Lower leg skin (tissue), 4 donors: ENCODE measurements around the gene TNRC6A. TPM values are rescaled to one million over a fixed set of nuclear protein-coding genes. Genes with fewer than 3 reads are reported as not detected.
"Not testable (repeated sequence)": the region's sequence is repeated elsewhere in the genome, so short reads cannot be mapped to it uniquely, and the experiment has no call there.

Source experiments
- DNase-seq, 2 donors: peaks; one replicate each; pipeline ENCODE4 v3.0.0-alpha.2; 2019; ENCODE audit warnings: low spot score in 2 of 2
- H3K4me3 ChIP-seq: fragments of 200-600 bp; sonication (generic); 2 replicates; pipeline ENCODE4 v1.5.1; 2017; ENCODE audit warnings: mild to moderate bottlenecking, low read depth; ENCODE audit not compliant: poor library complexity, severe bottlenecking
- POLR2A ChIP-seq, 2 donors: fragments of 450-650 bp; IDR thresholded peaks; one replicate each; pipeline ENCODE4 v1.6.1; 2016 to 2017; ENCODE audit warnings: antibody characterized with exemption in 2 of 2, mild to moderate bottlenecking in 1 of 2, moderate library complexity in 1 of 2
- WGBS, 2 donors: methylation state at CpG; one replicate each; pipeline ENCODE4 v1.1.5; 2018; 5-methylcytosine and 5-hydroxymethylcytosine counted together
- intact Hi-C: fragments of 100-400 bp; cut with DNase I; formaldehyde crosslinking; loops from one replicate; pipeline ENCODE4 v1.15.0; 2023; ENCODE audit warnings: low total_unique reads
- total RNA-seq, 4 donors: library from RNA; depleted of rRNA; stranded (reverse); fragments of >200 nt; gene quantifications; one replicate each; pipeline ENCODE4 v1.1.0, GENCODE V29; 2016
- TF ChIP-seq, protein P1 (sequence below), 3 donors: fragments of 450-650 bp; IDR thresholded peaks; one replicate each; pipeline ENCODE4 v1.5.1; 2016; ENCODE audit warnings: antibody characterized with exemption in 3 of 3, mild to moderate bottlenecking in 3 of 3, moderate library complexity in 2 of 3

TNRC6A gene
- total RNA-seq, 4 donors from 2014 or later: 25.9 to 55.6 (median 30.1) TPM

DNA sequence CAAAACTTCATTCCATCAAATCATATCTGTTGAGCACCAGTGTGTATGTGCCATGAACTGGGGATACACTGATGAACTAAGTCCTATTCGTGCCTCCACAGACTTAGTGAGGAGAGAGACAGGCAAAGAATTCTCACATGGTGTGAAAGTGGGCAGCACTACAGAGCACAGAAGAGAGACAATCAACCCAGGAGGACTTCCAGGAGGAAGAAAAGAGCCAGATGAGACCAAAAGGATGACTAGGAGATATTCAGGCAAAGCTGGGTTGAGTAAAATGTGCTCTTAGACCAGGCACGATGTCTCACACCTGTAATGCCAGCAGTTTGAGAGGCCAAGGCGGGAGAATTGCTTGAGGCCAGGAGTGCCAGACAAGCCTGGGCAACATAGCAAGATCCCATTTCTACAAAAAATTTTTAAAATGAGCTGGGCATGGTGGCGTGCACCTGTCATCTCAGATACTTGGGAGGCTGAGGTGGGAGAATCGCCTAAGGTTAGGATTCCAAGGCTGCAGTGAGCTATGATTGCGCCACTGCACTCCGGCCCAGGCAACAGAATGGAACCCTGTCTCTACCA lies 30.2 kb upstream of the TNRC6A start:
- no peak for DNase-seq
- WGBS, 2 donors: 84 to 88% methylated on average over 7 of the region's 7 CpGs
- no peak overlapping the region for H3K4me3 ChIP-seq
- TF ChIP-seq, protein P1, sequence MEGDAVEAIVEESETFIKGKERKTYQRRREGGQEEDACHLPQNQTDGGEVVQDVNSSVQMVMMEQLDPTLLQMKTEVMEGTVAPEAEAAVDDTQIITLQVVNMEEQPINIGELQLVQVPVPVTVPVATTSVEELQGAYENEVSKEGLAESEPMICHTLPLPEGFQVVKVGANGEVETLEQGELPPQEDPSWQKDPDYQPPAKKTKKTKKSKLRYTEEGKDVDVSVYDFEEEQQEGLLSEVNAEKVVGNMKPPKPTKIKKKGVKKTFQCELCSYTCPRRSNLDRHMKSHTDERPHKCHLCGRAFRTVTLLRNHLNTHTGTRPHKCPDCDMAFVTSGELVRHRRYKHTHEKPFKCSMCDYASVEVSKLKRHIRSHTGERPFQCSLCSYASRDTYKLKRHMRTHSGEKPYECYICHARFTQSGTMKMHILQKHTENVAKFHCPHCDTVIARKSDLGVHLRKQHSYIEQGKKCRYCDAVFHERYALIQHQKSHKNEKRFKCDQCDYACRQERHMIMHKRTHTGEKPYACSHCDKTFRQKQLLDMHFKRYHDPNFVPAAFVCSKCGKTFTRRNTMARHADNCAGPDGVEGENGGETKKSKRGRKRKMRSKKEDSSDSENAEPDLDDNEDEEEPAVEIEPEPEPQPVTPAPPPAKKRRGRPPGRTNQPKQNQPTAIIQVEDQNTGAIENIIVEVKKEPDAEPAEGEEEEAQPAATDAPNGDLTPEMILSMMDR (IDR thresholded peaks at IDR 0.05): no peak
- no peak for TF ChIP-seq POLR2A (IDR thresholded peaks at IDR 0.05)
- intact Hi-C loops: no loop called here

DNA sequence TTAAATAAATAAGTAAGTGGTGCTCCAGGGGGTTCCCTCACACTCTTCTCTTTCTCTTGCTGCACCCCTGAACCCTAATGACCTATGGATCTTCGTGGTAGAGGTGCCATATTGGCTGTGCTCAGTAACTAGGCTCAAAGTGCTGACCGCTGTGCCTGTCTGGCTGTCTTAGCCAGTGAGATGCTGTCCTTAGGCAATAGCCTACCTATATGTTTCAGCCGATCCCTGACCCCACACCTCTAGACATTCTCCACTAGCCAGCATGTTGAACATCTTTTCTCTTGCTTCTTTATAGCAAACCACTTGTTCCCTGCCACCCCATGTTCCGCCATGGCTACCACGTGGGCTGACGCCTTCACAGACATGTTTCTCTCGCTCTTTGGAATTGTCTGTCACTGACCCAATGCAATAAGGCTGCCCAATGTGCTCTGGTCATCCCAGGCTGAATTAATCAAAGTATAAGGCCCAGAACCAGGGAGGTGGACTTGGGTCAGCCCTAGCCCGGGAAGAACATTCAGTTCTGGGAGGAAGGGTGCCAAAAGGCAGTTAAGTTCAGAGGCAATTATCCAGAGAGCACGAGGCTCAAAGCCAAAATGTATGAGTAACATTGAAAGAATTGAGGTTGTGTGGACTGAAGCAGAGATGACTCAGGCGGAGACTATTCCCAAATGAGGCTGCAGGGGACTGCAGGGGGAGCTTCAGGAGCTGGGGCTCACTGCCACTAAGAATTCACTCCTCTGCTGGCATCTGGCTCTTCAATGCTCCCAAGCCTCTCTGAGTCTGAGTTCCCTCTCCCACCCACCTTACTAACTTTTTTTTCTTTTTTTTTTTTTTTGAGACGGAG lies 28.7 kb upstream of the TNRC6A start:
- no peak for TF ChIP-seq POLR2A (IDR thresholded peaks at IDR 0.05)
- TF ChIP-seq, protein P1 (IDR thresholded peaks at IDR 0.05): no peak
- 47% methylated on average over 11 of the region's 11 CpGs for WGBS, 2 donors
- intact Hi-C loops: no loop called here
- no peak overlapping the region for H3K4me3 ChIP-seq
- DNase-seq: peak; percentile 89 to 90

DNA sequence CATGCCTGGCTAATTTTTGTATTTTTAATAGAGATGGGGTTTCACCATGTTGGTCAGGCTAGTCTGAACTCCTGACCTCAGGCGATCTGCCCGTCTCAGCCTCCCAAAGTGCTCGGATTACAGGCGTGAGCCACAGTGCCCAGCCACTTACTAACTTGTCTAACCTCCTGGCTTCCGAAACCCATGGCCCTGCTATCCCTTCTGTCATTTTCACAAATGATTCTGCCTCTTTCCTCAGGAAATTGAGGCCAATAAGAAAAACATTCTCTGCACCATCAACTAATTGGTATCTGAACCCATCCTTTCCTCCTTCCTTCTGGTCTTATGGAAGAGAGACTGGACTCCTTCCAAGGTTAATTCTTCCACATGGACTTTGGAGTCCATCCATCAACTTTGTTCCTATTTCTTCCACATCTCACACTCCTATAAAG lies 27.9 kb upstream of the TNRC6A start:
- TF ChIP-seq POLR2A (IDR thresholded peaks at IDR 0.05): no peak
- TF ChIP-seq, protein P1 (IDR thresholded peaks at IDR 0.05): no peak
- 28 to 44% methylated on average over 5 of the region's 5 CpGs for WGBS, 2 donors
- no peak for DNase-seq
- intact Hi-C loops: no loop called here
- no peak overlapping the region for H3K4me3 ChIP-seq

DNA sequence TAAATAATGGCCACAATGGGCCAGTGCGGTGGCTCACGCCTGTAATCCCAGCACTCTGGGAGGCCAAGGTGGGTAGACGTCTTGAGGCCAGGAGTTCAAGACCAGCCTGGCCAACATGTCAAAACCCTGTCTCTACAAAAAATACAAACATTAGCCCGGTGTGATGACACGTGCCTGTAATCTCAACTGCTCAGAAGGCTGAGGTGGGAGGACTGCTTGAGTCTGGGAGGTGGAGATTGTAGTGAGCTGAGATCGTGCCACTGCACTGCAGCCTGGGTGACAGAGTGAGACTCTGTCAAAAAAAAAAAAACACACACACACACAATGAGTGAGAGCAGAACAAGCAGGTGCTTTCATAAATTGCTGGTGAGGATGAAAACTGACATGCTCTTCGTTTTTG lies 21.7 kb upstream of the TNRC6A start:
- intact Hi-C loops, H3K4me3 ChIP-seq, DNase-seq: not testable (repeated sequence)
- WGBS, 2 donors: 73 to 74% methylated on average over 7 of the region's 7 CpGs

DNA sequence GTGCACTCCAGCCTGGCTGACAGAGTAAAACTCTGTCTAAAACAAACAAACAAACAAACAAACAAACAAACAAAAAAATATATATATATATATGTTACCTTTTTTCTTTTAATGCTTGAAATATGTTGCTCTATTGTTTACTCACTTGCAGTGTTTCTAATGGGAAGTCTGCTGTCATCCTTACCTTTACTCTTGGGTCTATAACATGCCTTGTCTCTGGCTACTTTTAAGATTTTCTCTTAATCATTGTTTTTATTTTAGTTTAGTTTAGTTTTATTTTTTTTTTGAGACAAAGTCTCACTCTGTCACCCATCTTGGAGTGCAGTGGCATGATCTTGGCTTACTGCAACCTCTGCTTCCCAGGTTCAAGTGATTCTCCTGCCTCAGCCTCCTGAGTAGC lies 16.1 kb upstream of the TNRC6A start:
- no peak for DNase-seq
- no peak for TF ChIP-seq POLR2A (IDR thresholded peaks at IDR 0.05)
- TF ChIP-seq, protein P1 (IDR thresholded peaks at IDR 0.05): no peak
- no peak overlapping the region for H3K4me3 ChIP-seq
- intact Hi-C loops: no loop called here

DNA sequence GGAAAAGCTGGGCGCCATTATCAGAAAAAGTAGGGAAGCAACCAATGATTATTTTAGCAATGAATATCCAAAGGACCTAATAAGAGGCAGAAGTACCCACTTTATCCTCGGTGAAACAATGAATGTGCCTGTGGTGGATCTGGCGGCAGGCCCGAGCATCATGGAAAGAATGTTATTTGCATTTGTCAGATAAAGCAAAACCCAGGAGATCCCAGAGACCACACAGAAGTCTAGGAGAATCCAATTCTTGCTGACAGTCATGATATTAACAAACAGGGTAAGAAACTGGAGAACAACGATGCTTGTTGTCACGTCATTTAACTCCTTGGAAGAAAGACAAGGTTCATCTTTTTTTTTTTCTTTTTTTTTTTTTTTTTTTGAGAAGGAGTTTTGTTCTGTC lies 12.0 kb upstream of the TNRC6A start:
- DNase-seq: no peak
- no peak overlapping the region for H3K4me3 ChIP-seq
- intact Hi-C loops: no loop called here
- TF ChIP-seq POLR2A (IDR thresholded peaks at IDR 0.05): no peak
- TF ChIP-seq, protein P1 (IDR thresholded peaks at IDR 0.05): no peak
- WGBS, 2 donors: 58 to 80% methylated on average over 6 of the region's 6 CpGs
